ENCODE results near the gene PPP1R11. TPM values are rescaled to one million over a fixed set of nuclear protein-coding genes. Genes with fewer than 3 reads are reported as not detected.
"Not testable (repeated sequence)": the region's sequence is repeated elsewhere in the genome, so short reads cannot be mapped to it uniquely, and the experiment has no call there.

Gene PPP1R11
- total RNA-seq, 1 donor from 2014 or later: 43.0 TPM

GRCh38 chr6:30113841-30114240, 46.8 kb downstream of the PPP1R11 start:
- intact Hi-C loops (cut with micrococcal nuclease): no loop called here
- H3K27me3 Mint-ChIP-seq: peaks cover 44% of the 10 kb centered on the region
- DNase-seq: no peak

DNA sequence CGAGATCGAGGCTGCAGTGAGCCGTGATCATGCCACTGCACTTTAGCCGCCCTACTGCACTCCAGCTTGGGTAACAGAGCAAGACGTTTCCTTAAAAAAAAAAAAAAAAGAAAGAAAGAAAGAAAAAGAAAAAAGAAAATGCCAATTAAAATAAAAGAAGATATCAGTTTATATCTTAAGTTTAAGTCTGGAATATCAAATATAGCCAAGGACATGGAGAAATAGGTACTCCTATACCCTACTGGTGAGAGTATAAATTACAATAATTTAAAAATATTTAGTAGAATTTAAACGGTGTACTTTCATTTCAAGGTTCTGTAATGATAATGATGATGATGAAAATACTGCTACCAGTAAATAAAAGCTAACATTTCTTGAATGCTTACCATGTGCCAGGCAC, 49.7 kb downstream of the PPP1R11 start:
- Mint-ChIP-seq H3K36me3 (ENCODE audit: low read depth) (no peaks in the 10 kb centered on the region), H3K27ac (no peak overlapping the region), H3K27me3 (peaks cover 43% of the 10 kb centered on the region), H3K4me1 (no peaks in the 10 kb centered on the region), H3K9me3 (no peaks in the 10 kb centered on the region), H3K4me3 (no peak overlapping the region)
- POLR2A ChIA-PET: no interaction called here
- intact Hi-C loops (cut with micrococcal nuclease): no loop called here
- no peak for TF ChIP-seq CTCF (IDR thresholded peaks at IDR 0.05)
- DNase-seq (no peak), ATAC-seq (ENCODE audit: low read depth) (no peak)
- CTCF ChIA-PET: interaction anchor here (0.6 kb wide), 1 partner anchor 8 kb away, joined by 3 read pairs; no protein-coding TSS in a partner anchor

More at GRCh38 chr6:30113841-30114240, 46.8 kb downstream of the PPP1R11 start:
- POLR2A ChIA-PET: no interaction called here
- no peaks in the 10 kb centered on the region for H3K36me3 Mint-ChIP-seq (ENCODE audit: low read depth)
- H3K4me3 Mint-ChIP-seq: no peak overlapping the region
- CTCF ChIA-PET: no interaction called here
- no peak overlapping the region for H3K27ac Mint-ChIP-seq
- H3K4me1 Mint-ChIP-seq: no peaks in the 10 kb centered on the region
- H3K9me3 Mint-ChIP-seq: no peaks in the 10 kb centered on the region
- no peak for ATAC-seq (ENCODE audit: low read depth)
- TF ChIP-seq CTCF (IDR thresholded peaks at IDR 0.05): no peak

- H3K4me1 Mint-ChIP-seq; POLR2A ChIA-PET; ATAC-seq (ENCODE audit: low read depth); CTCF ChIA-PET; H3K27ac Mint-ChIP-seq; H3K36me3 Mint-ChIP-seq (ENCODE audit: low read depth); DNase-seq; H3K9me3 Mint-ChIP-seq; intact Hi-C loops (cut with micrococcal nuclease); H3K4me3 Mint-ChIP-seq: not testable (repeated sequence)
- peaks cover 37% of the 10 kb centered on the region for H3K27me3 Mint-ChIP-seq
Observed at GRCh38 chr6:30118691-30119090, 51.7 kb downstream of the PPP1R11 start.

Other genes starting within 250 kb of the PPP1R11 start
- 5.4 and 8.5 TPM in 2 replicates for gene HLA-G, start 239.4 kb upstream of the PPP1R11 start, total RNA-seq
- 1,592 and 1,608 TPM in 2 replicates for gene HLA-A, start 124.7 kb upstream of the PPP1R11 start, total RNA-seq
- 44.1 and 50.5 TPM in 2 replicates for gene POLR1H, start 5.9 kb upstream of the PPP1R11 start, total RNA-seq
- not detected in 2 replicates for gene RNF39, start 8.6 kb downstream of the PPP1R11 start, total RNA-seq
- gene TRIM31, start 45.9 kb downstream of the PPP1R11 start, total RNA-seq: not detected in 2 replicates
- not detected in 2 replicates for gene TRIM40, start 68.9 kb downstream of the PPP1R11 start, total RNA-seq
- gene TRIM10, start 94.0 kb downstream of the PPP1R11 start, total RNA-seq: not detected in 2 replicates
- not detected in 2 replicates for gene TRIM15, start 96.3 kb downstream of the PPP1R11 start, total RNA-seq
- 72.5 and 75.7 TPM in 2 replicates for gene TRIM26, start 146.2 kb downstream of the PPP1R11 start, total RNA-seq